LNCaP clone FGC (cell line): Measurements from ENCODE around the gene BLNK.

Source experiments
- DNase-seq: peaks from one replicate; pipeline ENCODE4 v3.0.0-alpha.2; 2011; ENCODE audit warnings: low read depth
- H3K4me3 ChIP-seq: 2 replicates; pipeline ENCODE4 v1.5.1; 2011; ENCODE audit warnings: mild to moderate bottlenecking, low read depth, low read length, control low read depth
- TF ChIP-seq, protein P1 (sequence below): IDR thresholded peaks from 2 replicates; pipeline ENCODE4 v1.5.1; 2012; ENCODE audit warnings: mild to moderate bottlenecking; ENCODE audit not compliant: control insufficient read depth, insufficient read depth; ENCODE audit errors: extremely low read depth

Gene BLNK

DNA sequence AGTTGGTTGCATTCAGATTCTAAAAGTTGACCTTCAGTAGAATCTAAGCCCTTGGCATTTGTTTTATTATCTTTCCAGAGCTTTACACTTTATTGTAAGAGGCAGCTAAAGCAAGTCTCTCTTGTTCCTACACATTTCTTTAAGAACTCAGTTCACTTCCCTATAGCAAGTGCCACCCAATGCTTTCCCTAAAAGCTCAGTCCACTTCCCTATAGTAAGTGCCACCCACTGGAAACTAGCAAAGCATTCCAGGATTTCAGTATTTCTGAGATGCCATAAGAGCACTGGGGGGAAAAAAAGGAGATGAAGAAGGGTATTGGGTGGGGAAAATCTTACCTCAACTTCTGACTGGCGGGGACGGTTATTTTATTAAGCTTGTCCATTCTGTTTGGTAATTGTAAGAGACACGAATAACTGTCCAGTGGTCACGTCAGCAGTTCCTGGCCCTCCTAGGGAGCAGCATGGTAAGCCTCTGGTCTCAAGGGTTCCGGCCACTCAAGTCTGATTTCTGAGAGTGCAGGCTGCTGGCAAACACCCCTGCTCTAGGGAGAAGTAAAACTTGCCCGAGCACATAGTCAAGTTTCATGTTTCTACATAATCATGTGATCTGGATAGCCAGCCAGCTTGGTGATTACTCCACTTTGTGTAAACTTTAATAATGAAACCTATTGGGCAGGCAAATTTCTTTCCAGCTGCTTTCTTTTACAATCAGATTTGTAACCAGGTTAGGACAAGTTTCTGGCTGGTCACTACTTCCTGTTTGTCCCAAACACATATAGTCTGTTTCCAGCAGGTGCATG, at the start of gene BLNK:
BLNK (minus strand) TSS at position 554 of the 800 bp plus-strand sequence; CDS start at position 383, 171 bp downstream.
- DNase-seq = peak; percentile 99
- H3K4me3 ChIP-seq = peak within 1 kb of the TSS; percentile 56
- TF ChIP-seq, protein P1, sequence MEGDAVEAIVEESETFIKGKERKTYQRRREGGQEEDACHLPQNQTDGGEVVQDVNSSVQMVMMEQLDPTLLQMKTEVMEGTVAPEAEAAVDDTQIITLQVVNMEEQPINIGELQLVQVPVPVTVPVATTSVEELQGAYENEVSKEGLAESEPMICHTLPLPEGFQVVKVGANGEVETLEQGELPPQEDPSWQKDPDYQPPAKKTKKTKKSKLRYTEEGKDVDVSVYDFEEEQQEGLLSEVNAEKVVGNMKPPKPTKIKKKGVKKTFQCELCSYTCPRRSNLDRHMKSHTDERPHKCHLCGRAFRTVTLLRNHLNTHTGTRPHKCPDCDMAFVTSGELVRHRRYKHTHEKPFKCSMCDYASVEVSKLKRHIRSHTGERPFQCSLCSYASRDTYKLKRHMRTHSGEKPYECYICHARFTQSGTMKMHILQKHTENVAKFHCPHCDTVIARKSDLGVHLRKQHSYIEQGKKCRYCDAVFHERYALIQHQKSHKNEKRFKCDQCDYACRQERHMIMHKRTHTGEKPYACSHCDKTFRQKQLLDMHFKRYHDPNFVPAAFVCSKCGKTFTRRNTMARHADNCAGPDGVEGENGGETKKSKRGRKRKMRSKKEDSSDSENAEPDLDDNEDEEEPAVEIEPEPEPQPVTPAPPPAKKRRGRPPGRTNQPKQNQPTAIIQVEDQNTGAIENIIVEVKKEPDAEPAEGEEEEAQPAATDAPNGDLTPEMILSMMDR = no peak

DNA sequence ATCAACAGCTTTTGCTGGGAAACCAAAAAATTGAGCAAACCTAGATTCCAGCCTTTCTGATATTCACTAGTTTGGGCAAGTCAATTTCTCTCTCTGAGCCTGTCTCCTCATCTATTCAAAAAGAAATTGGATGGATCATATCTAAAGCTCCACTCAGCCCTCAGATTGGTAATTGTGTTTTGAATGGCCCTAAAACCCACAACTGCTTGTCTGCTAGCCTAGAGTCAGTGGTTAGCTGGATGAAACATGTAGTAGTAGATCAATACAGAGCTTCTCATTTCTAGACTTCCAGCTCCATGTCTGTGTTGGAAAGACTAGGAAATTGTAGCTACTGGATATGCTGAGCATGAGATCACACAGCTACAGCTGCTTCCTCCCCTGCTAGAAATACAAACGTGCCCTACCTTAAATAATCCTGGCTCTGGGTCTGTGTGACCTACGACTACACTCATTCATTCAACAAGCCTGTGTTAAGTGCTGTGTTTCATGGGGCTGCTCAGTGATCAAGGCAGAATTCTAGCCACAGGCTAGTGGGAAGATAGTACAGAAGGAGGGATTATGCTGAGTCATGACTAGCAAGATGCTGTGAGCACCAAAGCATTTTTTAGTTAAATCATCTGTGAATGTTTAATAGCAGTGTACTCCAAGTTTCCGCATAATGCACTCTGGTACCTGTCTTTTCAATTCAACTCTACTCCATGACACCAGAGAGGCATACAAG, 48.5 kb upstream of the BLNK start:
- no peak overlapping the region for H3K4me3 ChIP-seq
- TF ChIP-seq, protein P1 = no peak
- DNase-seq = no peak

DNA sequence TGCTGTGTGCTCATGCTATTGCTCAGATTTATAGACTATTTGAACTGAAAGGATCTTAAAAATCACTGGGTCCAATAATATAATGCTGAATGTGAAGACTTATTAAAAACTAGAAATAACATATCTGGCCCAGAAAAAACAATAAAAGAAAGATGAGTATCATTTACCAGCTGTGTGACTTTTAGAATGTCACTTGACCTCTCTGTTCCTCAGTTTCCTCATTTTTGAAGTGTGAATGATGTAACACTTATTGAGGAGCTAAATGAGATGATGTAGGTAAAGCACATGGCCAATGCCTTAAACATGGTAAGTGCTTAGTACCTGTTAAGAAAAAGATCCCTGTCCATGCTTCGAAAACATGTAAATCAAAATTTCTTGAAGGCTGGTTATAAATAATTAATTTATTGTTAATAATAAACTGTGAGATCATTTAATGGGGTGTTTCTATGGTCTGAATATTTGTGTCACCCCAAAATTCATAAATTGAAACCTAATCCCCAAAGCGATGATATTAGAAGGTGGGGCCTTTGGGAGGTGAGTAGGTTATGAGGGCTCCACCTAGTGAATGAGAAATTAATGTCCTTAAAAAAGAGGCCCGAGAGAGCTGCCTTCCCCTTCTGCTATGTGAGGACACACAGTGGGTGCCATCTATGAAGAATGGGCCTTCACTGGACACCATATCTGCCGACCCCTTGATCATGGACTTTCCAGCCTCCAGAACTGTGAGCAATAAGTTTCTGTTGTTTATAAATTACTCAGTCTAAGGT, 45.9 kb upstream of the BLNK start:
- TF ChIP-seq, protein P1 = no peak
- no peak for DNase-seq
- H3K4me3 ChIP-seq = no peak overlapping the region

DNA sequence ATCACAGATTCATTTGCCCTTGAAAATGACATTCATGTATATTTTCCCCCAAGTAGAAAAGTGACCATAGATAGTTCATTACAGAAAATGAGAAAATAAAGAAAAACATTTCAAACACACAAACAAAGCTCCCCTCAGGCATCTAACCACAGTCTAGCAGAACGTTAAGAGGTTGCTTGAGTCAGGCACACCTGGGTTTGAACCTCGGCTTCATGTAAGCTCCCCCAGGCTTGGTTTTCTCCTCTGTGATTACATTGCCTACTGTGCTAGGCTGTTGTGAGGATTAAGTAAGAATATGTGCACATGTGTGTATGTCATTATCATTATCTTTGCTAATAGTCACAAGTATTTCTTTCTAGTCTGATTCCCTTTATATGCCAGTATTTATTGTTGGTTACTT, 42.0 kb upstream of the BLNK start:
- TF ChIP-seq, protein P1 = no peak
- H3K4me3 ChIP-seq = no peak overlapping the region
- no peak for DNase-seq

DNA sequence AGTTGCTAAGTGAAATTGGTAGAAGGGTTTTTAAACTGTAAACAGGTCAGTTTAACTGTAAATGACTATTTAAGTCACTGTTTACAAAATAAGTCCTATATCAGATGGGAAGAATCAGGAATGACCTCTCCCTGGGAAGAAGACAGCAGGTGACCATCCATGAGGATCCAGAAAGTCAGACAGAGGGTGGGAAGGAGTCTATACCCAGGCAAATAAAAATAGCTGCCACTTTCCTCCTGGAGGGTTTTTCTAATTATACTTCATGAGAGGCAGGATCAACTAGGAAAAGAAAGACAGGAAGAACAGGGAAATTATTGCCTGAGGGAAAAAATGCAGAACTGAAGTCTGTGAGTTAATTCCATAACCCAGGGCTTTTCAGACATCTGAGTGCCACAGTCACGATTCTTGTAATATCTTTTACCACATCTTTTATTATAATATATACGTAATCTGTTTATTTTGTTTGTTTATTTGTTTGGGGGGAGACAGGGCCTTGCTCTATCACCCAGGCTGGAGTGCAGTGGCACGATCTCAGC, 39.9 kb upstream of the BLNK start:
- no peak overlapping the region for H3K4me3 ChIP-seq
- no peak for DNase-seq
- TF ChIP-seq, protein P1 = no peak

DNA sequence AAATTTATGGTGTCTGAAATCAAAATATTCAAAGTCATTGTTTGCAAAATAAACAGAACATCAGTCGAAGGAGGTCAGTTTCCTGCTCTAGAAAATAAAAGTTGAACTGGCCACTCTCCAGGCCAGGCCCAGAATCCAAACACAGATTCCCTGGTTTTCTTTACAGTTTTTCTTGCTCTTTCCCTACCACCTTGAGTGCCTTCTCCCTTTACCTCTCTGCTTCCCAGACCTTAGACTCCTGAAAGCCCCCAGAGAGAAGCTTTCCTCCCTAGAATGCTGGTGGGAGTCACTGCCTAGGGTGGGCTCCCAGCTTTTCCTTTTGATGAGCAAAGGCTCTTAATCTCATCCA, 38.9 kb upstream of the BLNK start:
- DNase-seq = no peak
- no peak overlapping the region for H3K4me3 ChIP-seq
- TF ChIP-seq, protein P1 = no peak
